HG03571 (cell line): ENCODE data around the gene DNTT.
"Not testable (repeated sequence)": the region's sequence is repeated elsewhere in the genome, so short reads cannot be mapped to it uniquely, and the experiment has no call there.

Experiments used
- ATAC-seq: cut with Tn5 transposase; IDR thresholded peaks from one replicate; pipeline ENCODE4 v1.9.1; 2021; ENCODE audit not compliant: unreplicated experiment

Gene DNTT

GRCh38 chr10:96306516-96306915 is 2.3 kb downstream of the DNTT start:
- no peak for ATAC-seq

- not testable (repeated sequence) for ATAC-seq
Observed at GRCh38 chr10:96308854-96309253, 4.6 kb downstream of the DNTT start.

- no peak for ATAC-seq
Observed at GRCh38 chr10:96309628-96310320, 5.5 kb downstream of the DNTT start.

GRCh38 chr10:96310321-96310669 is 6.1 kb downstream of the DNTT start:
- ATAC-seq = no peak

GRCh38 chr10:96311180-96311715 is 7.0 kb downstream of the DNTT start:
- no peak for ATAC-seq

- ATAC-seq = no peak
Observed at GRCh38 chr10:96313344-96313743, 9.1 kb downstream of the DNTT start.

GRCh38 chr10:96317067-96317833 is 13.0 kb downstream of the DNTT start:
- ATAC-seq = no peak

GRCh38 chr10:96319754-96320474 is 15.7 kb downstream of the DNTT start:
- no peak for ATAC-seq

GRCh38 chr10:96321822-96322221 is 17.6 kb downstream of the DNTT start:
- no peak for ATAC-seq

GRCh38 chr10:96322275-96322674 is 18.0 kb downstream of the DNTT start:
- ATAC-seq = no peak

- ATAC-seq = no peak
Observed at GRCh38 chr10:96324447-96324846, 20.2 kb downstream of the DNTT start.

- peak; percentile 93 for ATAC-seq
Observed at GRCh38 chr10:96325719-96326373, 21.6 kb downstream of the DNTT start.

- ATAC-seq = no peak
Observed at GRCh38 chr10:96327462-96327861, 23.2 kb downstream of the DNTT start.

- ATAC-seq = no peak
Observed at GRCh38 chr10:96333101-96333500, 28.9 kb downstream of the DNTT start.

- no peak for ATAC-seq
Observed at GRCh38 chr10:96334616-96335526, 30.6 kb downstream of the DNTT start.

GRCh38 chr10:96337106-96337505 is 32.9 kb downstream of the DNTT start:
- no peak for ATAC-seq

GRCh38 chr10:96338279-96338925 is 34.2 kb downstream of the DNTT start:
- no peak for ATAC-seq

GRCh38 chr10:96339383-96339782 is 35.1 kb downstream of the DNTT start:
- ATAC-seq = no peak
